ENCODE measurements around the gene GPX6. TPM values are rescaled to one million over a fixed set of nuclear protein-coding genes. Genes with fewer than 3 reads are reported as not detected.

Gene GPX6
- total RNA-seq (2022; extraction: Qiagen RNA extraction), result not detected in 5 replicates

GRCh38 chr6:28515676-28516075, at the start of gene GPX6:
GPX6 (minus strand) TSS chr6:28515793; CDS start chr6:28515743, 50 bp downstream.

GRCh38 chr6:28525496-28526039, 10.0 kb upstream of the GPX6 start, which contains the start of gene GPX5:
GPX5 (plus strand) TSS chr6:28525881; CDS start chr6:28526014, 133 bp downstream.

Other genes starting within 250 kb of the GPX6 start
- gene ZSCAN26, start 248.7 kb downstream of the GPX6 start, total RNA-seq (2022; extraction: Qiagen RNA extraction), result 3.8 to 5.2 TPM (median 5.0 TPM) in 5 replicates
- 4.5 to 5.7 TPM (median 5.1 TPM) in 5 replicates for gene PGBD1, start 234.2 kb downstream of the GPX6 start, total RNA-seq (2022; extraction: Qiagen RNA extraction)
- gene ZSCAN31, start 179.6 kb downstream of the GPX6 start, total RNA-seq (2022; extraction: Qiagen RNA extraction), result 1.6 to 2.3 TPM (median 1.8 TPM) in 5 replicates
- gene ZKSCAN3, start 165.8 kb downstream of the GPX6 start, total RNA-seq (2022; extraction: Qiagen RNA extraction), result 1.3 to 2.2 TPM (median 2.0 TPM) in 5 replicates
- 1.3 to 2.3 TPM (median 1.6 TPM) in 5 replicates for gene ZSCAN12, start 116.0 kb downstream of the GPX6 start, total RNA-seq (2022; extraction: Qiagen RNA extraction)
- not detected in 5 replicates for gene ZSCAN23, start 72.3 kb downstream of the GPX6 start, total RNA-seq (2022; extraction: Qiagen RNA extraction)
- not detected in 5 replicates for gene GPX5, start 10.1 kb upstream of the GPX6 start, total RNA-seq (2022; extraction: Qiagen RNA extraction)